CD1c-positive myeloid dendritic cell (primary cell): ENCODE results near the gene RPUSD3.
A peak's percentile ranks its signal among the peaks of the same experiment; 100 is the strongest.

ENCODE experiments used
- DNase-seq: peaks from one replicate; pipeline ENCODE4 v3.0.0-alpha.2; 2016; ENCODE audit errors: extremely low spot score

Gene RPUSD3

GRCh38 chr3:9834520-9835380 is 9.1 kb downstream of the RPUSD3 start:
- no peak for DNase-seq

- no peak for DNase-seq
These were observed 10.7 kb downstream of the RPUSD3 start for GRCh38 chr3:9833078-9833477.

GRCh38 chr3:9831253-9831652 is 12.6 kb downstream of the RPUSD3 start:
- DNase-seq, result no peak

DNA sequence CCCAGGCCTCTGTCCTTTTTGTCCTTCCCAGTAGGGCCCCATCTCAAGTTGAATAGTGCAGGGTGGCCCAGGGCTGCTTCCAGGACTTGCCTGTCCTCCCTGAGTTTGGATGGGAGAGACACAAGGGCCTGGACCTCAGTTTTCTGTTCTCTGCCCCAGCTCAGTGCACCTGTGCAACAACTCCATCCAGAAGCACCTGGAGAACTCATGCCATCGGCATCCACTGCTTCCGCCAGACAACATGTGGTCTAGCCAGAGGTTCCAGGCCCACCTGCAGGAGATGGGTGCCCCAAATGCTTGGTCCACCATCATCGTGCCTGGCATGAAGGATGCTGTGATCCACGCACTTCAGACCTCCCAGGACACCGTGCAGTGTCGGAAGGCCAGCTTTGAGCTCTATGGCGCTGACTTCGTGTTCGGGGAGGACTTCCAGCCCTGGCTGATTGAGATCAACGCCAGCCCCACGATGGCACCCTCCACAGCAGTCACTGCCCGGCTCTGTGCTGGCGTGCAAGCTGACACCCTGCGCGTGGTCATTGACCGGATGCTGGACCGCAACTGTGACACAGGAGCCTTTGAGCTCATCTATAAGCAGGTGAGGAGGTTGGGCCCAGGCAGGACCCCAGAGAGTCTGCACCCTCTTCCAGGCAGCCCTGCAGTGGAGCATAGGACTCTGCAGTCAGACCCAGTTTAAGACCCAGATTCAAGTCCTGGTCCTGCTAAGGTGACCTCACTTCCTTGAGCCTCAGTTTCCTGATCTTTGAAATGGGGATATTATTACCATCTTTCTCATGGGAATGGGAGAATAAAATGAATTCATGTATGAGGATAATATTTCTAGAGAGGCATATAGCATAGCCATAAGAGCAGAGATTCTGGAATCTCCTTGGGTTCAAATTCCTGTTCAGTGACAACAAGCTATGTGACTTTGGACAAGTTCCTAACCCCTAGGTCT is 14.7 kb downstream of the RPUSD3 start:
- no peak for DNase-seq

- peak; percentile 39 for DNase-seq
These were observed 16.8 kb downstream of the RPUSD3 start for GRCh38 chr3:9826815-9827573.

DNA sequence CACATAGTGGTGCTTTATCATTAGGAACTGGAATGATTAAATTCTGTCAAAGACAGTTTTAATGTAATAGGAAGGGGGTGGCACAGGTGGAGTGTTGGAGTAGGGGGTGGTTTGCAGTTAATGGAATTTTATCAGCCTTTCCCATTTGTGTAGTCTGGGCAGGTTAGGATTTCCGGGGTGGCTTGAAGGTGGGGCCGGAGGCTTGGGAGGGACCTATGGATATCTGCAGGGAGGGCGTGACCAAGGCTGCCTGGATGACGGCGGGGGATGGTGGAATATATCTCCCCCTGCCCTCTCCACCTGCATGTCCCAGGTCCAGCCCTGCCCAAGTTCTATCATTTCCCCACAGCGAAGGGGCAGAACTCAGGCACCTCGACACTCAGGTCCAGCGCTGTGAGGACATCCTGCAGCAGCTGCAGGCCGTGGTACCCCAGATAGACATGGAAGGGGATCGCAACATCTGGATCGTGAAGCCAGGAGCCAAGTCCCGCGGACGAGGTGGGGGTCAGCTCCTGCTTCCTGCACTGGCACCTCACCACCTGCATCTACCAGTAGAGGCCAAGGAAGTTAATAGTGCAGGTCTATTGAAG is 18.3 kb downstream of the RPUSD3 start:
- no peak for DNase-seq

- no peak for DNase-seq
These were observed 22.9 kb downstream of the RPUSD3 start for GRCh38 chr3:9820946-9821345.

DNA sequence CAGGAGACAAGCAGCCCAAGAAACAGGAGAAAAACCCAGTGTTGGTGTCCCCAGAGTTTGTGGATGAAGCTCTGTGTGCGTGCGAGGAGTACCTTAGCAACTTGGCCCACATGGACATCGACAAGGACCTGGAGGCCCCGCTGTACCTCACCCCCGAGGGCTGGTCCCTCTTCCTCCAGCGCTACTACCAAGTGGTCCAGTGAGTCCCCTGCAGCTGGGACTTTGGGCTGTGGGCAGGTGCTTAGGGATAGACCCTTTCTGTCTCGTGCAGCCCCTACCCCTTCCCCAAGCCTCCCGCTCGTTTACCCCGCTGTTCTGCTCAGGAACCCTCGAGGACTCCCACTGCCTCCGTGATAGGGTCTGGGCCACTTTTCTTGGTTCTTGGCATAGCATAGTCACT is 23.3 kb downstream of the RPUSD3 start:
- no peak for DNase-seq

DNA sequence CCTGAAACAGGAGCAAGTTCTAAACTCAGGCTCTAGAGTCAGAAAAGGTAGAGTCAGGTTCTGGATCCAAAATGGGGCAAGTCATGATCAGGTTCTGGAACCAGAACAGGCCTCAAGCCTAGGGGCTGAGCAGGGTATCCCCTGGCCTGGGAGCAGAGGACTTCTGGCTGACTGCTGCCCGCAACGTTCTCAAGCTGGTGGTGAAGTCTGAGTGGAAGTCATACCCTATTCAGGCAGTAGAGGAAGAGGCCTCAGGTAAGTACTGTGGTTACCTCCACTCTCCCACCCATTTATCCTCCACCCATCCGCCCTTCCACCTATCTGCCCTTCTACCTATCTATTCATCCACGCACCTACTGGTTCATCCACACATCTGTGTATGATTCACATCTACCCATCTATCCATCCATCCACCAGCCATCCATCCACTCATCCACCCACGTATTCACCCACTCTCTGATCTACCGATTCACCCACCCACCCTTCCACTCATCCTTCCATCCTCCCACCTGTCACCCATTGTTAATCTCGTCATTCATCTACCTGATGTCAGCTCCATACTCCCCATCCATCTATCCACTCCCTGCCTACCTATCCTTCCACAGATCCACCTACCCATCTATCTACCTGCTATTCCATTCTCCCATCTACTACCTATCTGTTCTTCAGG is 25.0 kb downstream of the RPUSD3 start:
- DNase-seq, result no peak

DNA sequence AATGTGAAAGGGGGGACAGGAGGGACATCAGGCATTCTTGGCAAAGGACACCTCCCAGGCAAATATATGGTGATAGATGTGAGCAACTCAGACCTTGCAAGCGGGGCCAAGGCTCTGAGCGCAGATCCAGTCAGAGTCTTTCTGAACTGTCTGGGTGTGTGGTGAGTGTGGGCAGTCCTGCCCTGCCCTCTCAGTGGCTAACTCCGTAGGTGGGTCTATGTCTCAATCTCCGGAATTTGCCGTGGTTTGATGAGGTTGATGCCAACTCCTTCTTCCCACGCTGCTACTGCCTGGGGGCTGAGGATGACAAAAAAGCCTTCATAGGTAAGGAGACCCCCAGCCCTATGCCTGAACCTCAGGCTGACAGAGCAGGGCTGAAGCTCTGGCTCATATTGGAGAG is 26.4 kb downstream of the RPUSD3 start:
- DNase-seq, result peak; percentile 12

GRCh38 chr3:9815986-9816385 is 27.8 kb downstream of the RPUSD3 start:
- DNase-seq, result no peak

DNA sequence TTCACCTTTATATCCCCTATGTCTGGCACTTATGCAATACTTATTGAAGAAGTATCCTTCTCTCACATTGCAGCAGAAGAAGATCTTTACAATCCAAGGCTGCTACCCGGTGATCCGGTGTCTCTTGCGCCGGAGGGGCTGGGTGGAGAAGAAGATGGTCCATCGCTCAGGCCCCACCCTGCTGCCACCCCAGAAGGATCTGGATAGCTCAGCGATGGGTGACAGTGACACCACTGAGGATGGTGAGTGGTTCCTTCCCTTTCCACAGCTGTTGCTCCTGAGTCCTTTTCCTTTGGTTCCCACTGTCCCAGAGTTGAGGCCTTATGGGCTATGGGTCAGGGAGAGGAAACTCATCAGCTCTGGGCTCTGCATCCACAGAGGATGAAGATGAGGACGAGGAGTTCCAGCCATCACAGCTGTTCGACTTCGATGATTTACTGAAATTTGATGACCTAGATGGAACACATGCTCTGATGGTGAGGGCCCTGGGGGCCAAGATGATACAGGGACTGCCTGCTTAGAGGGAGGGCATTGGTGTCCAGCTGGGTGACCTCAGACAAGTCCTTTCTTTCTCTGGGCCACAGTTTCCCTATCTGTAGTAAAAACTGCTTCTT is 30.8 kb downstream of the RPUSD3 start:
- no peak for DNase-seq

DNA sequence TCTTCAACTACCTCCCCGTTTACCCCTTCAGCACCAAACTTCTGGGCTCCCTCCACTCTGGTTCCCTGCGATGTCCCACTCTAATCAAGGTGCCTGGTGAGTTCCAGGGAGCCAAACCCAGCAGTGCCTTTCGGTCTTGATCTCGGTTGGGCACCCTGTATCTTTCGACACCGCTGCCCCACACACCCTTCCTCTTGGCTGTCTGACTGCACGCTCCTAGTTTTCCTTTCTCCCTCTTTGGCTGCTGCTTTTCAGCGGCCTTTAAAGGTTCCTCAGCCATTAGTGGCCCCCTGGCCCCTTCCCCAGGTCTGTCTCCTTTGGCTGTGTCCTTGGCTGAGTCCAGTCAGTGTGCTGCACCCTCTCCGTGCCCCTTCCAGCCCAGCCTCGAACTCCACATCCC is 33.0 kb downstream of the RPUSD3 start:
- DNase-seq, result no peak

- no peak for DNase-seq
These were observed 33.4 kb downstream of the RPUSD3 start for GRCh38 chr3:9810433-9810770.

- peak; percentile 65 for DNase-seq
These were observed 34.0 kb downstream of the RPUSD3 start, which contains the start of gene TTLL3 for GRCh38 chr3:9809615-9810432. TTLL3 (plus strand) TSS chr3:9810262; CDS start chr3:9810662, 400 bp downstream.

GRCh38 chr3:9809239-9809614 is 34.6 kb downstream of the RPUSD3 start:
- peak; percentile 11 for DNase-seq

GRCh38 chr3:9808345-9809037 is 35.3 kb downstream of the RPUSD3 start:
- peak; percentile 23 for DNase-seq

DNA sequence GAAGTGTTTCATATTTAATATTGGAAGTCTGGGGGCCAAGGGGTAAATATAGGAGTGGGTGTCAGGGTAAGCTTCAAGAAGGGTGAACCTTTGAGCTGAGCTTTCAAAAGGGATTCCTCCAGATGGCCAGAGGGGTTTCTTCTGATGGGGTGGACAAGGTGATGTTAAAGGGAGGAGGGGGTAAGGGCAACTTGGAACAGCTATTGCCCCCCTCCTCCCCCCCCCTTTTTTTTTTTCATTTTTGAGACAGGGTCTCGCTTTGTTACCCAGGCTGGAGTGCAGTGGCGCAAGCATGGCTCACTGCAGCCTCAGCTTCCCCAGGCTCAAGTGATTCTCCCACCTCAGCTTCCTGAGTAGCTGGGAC is 35.8 kb downstream of the RPUSD3 start:
- DNase-seq, result no peak
